ENCODE results near the gene ILRUN. TPM values are rescaled to one million over a fixed set of nuclear protein-coding genes. Genes with fewer than 3 reads are reported as not detected.
"Not testable (repeated sequence)": the region's sequence is repeated elsewhere in the genome, so short reads cannot be mapped to it uniquely, and the experiment has no call there.

The ILRUN gene
- polyA plus RNA-seq, 1 donor (not counting 4 experiments of a cell fraction or from before 2014, with no cell fraction given) = 64.1 TPM

DNA sequence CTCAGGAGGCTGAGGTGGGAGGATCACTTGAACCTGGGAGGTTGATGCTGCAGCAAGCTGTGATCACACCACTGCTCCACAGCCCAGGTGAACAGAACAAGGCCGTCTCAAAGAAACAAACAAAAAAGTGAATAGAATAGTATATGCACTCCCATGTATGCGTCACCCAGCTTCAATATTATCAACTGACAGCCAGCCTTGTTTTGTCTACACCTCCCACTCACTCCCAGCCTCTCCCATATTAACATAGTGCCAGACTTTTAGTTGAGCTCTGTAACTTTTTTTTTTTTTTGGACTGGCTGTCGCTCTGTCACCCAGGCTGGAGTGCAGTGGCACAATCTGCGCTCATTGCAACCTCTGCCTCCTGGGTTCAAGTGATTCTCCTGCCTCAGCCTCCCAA, 18.1 kb upstream of the ILRUN start:
- Histone ChIP-seq H2AFZ (ENCODE audit: control insufficient read depth, low read length) (no peak overlapping the region), H3K27ac (ENCODE audit: control insufficient read depth, insufficient read depth, low read length) (no peak overlapping the region), H3K4me1 (ENCODE audit: control insufficient read depth, extremely low read depth, insufficient read depth, low read length) (peaks cover 38% of the 10 kb centered on the region), H3K79me2 (ENCODE audit: control insufficient read depth, insufficient read depth, low read length) (no peaks in the 10 kb centered on the region), H3K4me3 (ENCODE audit: control insufficient read depth in 2 of 3, extremely low read depth in 1 of 3, insufficient read depth in 2 of 3, low read depth in 1 of 3, low read length in 3 of 3) (no peak overlapping the region), H3K9ac (ENCODE audit: control insufficient read depth, extremely low read depth, insufficient read depth, low read length) (no peak overlapping the region), H3K9me1 (ENCODE audit: control insufficient read depth, extremely low read depth, insufficient read depth, low read length) (no peaks in the 10 kb centered on the region), H3K4me2 (ENCODE audit: control insufficient read depth, extremely low read depth, insufficient read depth, low read depth, low read length) (no peak overlapping the region), H3K9me3 (ENCODE audit: control insufficient read depth, low read depth, low read length) (no peaks in the 10 kb centered on the region), H3K27me3 (ENCODE audit: control insufficient read depth, extremely low read depth, insufficient read depth, low read length) (no peaks in the 10 kb centered on the region), H3K36me3 (ENCODE audit: control insufficient read depth in 2 of 2, extremely low read depth in 1 of 2, insufficient read depth in 2 of 2, low read length in 2 of 2) (no peaks in the 10 kb centered on the region), H4K20me1 (ENCODE audit: control insufficient read depth, extremely low read depth, insufficient read depth, low read length) (no peaks in the 10 kb centered on the region)
- TF ChIP-seq CTCF (optimal IDR thresholded peaks at IDR 0.05 in 1 of 3, IDR thresholded peaks at IDR 0.05 in 1 of 3, conservative IDR thresholded peaks at IDR 0.05 in 1 of 3; ENCODE audit: extremely low read depth in 1 of 3, insufficient read depth in 2 of 3, low read length in 3 of 3) (no peak), EZH2 (IDR thresholded peaks at IDR 0.05; ENCODE audit: low read length) (no peak)
- no peak for FAIRE-seq
- dilution Hi-C loops (cut with MboI; ENCODE audit: extremely low pct_ligation_motif_present, low sequenced_read_pairs) = no loop called here
- DNase-seq (ENCODE audit: low read depth, low spot score) = no peak

GRCh38 chr6:34712881-34713280, 16.3 kb upstream of the ILRUN start:
- H4K20me1 ChIP-seq (ENCODE audit: control insufficient read depth, extremely low read depth, insufficient read depth, low read length); H3K36me3 ChIP-seq (ENCODE audit: control insufficient read depth in 2 of 2, extremely low read depth in 1 of 2, insufficient read depth in 2 of 2, low read length in 2 of 2); H3K4me3 ChIP-seq (ENCODE audit: control insufficient read depth in 2 of 3, extremely low read depth in 1 of 3, insufficient read depth in 2 of 3, low read depth in 1 of 3, low read length in 3 of 3); H3K9me1 ChIP-seq (ENCODE audit: control insufficient read depth, extremely low read depth, insufficient read depth, low read length); DNase-seq (ENCODE audit: low read depth, low spot score); dilution Hi-C loops (cut with MboI; ENCODE audit: extremely low pct_ligation_motif_present, low sequenced_read_pairs); H3K27ac ChIP-seq (ENCODE audit: control insufficient read depth, insufficient read depth, low read length); H3K79me2 ChIP-seq (ENCODE audit: control insufficient read depth, insufficient read depth, low read length); FAIRE-seq; H3K4me2 ChIP-seq (ENCODE audit: control insufficient read depth, extremely low read depth, insufficient read depth, low read depth, low read length); H2AFZ ChIP-seq (ENCODE audit: control insufficient read depth, low read length); H3K9ac ChIP-seq (ENCODE audit: control insufficient read depth, extremely low read depth, insufficient read depth, low read length); H3K9me3 ChIP-seq (ENCODE audit: control insufficient read depth, low read depth, low read length); H3K27me3 ChIP-seq (ENCODE audit: control insufficient read depth, extremely low read depth, insufficient read depth, low read length): not testable (repeated sequence)
- peaks cover 30% of the 10 kb centered on the region for H3K4me1 ChIP-seq (ENCODE audit: control insufficient read depth, extremely low read depth, insufficient read depth, low read length)

DNA sequence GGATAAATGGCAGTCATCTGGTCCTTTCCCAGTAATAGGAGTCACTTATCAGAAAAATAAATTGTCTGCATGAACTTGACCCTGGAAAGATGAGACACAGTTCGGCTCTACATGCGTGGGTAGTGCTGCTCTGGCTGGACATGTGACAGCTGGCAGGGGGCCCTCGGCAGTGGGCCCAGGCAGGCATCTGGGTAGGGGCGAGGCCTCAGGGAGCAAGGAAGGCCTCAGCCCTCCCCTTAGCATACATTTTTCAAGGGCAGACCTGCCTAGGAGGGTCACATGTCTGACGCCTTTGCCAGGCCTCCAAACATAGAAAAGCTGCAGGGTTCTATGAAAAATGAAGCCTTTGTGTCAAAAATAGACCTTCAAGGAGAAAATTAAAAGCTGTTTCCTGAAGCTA, 12.8 kb upstream of the ILRUN start:
- no peaks in the 10 kb centered on the region for H3K9me1 ChIP-seq (ENCODE audit: control insufficient read depth, extremely low read depth, insufficient read depth, low read length)
- no peak for DNase-seq (ENCODE audit: low read depth, low spot score)

More for the DNA sequence above, 12.8 kb upstream of the ILRUN start:
- no peaks in the 10 kb centered on the region for H3K9me3 ChIP-seq (ENCODE audit: control insufficient read depth, low read depth, low read length)
- no peaks in the 10 kb centered on the region for H4K20me1 ChIP-seq (ENCODE audit: control insufficient read depth, extremely low read depth, insufficient read depth, low read length)
- no peaks in the 10 kb centered on the region for H3K79me2 ChIP-seq (ENCODE audit: control insufficient read depth, insufficient read depth, low read length)
- FAIRE-seq = no peak
- peak overlapping the region; percentile 88 for H2AFZ ChIP-seq (ENCODE audit: control insufficient read depth, low read length)
- H3K36me3 ChIP-seq (ENCODE audit: control insufficient read depth in 2 of 2, extremely low read depth in 1 of 2, insufficient read depth in 2 of 2, low read length in 2 of 2) = no peaks in the 10 kb centered on the region
- peak overlapping the region; percentile 41 for H3K4me2 ChIP-seq (ENCODE audit: control insufficient read depth, extremely low read depth, insufficient read depth, low read depth, low read length)
- peaks cover 11% of the 10 kb centered on the region for H3K4me1 ChIP-seq (ENCODE audit: control insufficient read depth, extremely low read depth, insufficient read depth, low read length)
- dilution Hi-C loops (cut with MboI; ENCODE audit: extremely low pct_ligation_motif_present, low sequenced_read_pairs) = no loop called here
- H3K27me3 ChIP-seq (ENCODE audit: control insufficient read depth, extremely low read depth, insufficient read depth, low read length) = no peaks in the 10 kb centered on the region
- H3K9ac ChIP-seq (ENCODE audit: control insufficient read depth, extremely low read depth, insufficient read depth, low read length) = no peak overlapping the region
- TF ChIP-seq CTCF (optimal IDR thresholded peaks at IDR 0.05 in 1 of 3, IDR thresholded peaks at IDR 0.05 in 1 of 3, conservative IDR thresholded peaks at IDR 0.05 in 1 of 3; ENCODE audit: extremely low read depth in 1 of 3, insufficient read depth in 2 of 3, low read length in 3 of 3) (no peak), EZH2 (IDR thresholded peaks at IDR 0.05; ENCODE audit: low read length) (no peak)
- H3K4me3 ChIP-seq (ENCODE audit: control insufficient read depth in 2 of 3, extremely low read depth in 1 of 3, insufficient read depth in 2 of 3, low read depth in 1 of 3, low read length in 3 of 3) = no peak overlapping the region
- no peak overlapping the region for H3K27ac ChIP-seq (ENCODE audit: control insufficient read depth, insufficient read depth, low read length)
